CD4-positive, alpha-beta T cell treated with Interleukin-15 for 1 hour (primary cell): ENCODE data around the gene CRB1.
"Not testable (repeated sequence)": the region's sequence is repeated elsewhere in the genome, so short reads cannot be mapped to it uniquely, and the experiment has no call there.

Experiments used
- DNase-seq: peaks from one replicate; pipeline ENCODE4 v3.0.0-alpha.2; 2020

The CRB1 gene

GRCh38 chr1:197402189-197402588 lies 134.1 kb downstream of the CRB1 start:
- DNase-seq: no peak

DNA sequence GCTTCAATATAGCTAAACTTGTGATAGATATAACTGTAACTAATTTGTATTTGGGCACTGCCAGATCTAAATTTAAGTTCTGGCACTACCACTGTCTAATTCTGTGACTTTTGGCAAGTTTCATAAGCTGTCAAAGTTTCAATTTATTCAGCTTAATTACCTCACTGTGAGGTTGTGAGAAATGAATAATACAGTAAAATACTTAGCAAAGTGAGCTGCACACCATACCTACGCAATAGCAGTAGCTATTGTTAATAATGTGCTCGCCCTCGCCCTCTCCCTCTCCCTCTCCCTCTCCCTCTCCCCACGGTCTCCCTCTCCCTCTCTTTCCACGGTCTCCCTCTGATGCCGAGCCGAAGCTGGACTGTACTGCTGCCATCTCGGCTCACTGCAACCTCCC lies 136.7 kb downstream of the CRB1 start:
- DNase-seq: not testable (repeated sequence)

GRCh38 chr1:197405614-197406013 lies 137.6 kb downstream of the CRB1 start:
- DNase-seq: not testable (repeated sequence)

- DNase-seq: no peak
These were observed 145.5 kb downstream of the CRB1 start for GRCh38 chr1:197413564-197413963.

DNA sequence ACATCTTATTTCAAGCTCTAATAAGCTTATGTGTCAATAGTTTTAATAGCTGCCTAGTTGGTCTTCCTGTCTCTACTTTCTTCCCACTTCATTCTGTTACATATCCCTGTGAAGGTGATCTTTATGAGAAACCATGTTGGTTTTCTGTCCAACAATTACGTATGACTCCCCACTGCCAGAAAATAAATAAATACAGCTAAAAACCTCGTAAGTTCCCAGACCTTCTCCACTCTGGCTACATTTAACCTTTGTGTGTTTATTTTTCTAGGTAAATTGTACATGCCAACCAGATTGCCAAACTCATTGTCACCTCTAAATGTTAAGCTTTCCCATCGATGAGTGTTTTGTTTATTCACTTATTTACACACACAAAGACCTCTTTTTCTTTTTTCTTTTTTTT lies 147.2 kb downstream of the CRB1 start:
- no peak for DNase-seq

DNA sequence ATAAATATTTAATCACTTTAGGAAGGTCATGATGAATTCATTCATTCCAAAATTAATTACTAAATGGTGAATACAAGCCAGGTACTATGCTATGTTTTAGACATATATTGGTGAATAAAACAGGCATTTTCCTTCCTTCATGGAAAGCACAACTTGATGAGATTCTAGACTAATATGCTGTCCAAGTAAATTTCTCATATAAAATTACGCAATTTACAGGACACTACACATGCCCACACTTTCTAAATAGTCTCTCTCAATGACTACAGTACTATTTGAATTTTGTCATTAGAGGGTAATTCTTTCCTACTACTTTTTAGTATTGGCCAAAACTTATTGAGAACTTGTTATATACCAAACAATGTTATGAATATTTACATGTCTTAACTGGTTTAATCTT lies 150.6 kb downstream of the CRB1 start:
- no peak for DNase-seq

DNA sequence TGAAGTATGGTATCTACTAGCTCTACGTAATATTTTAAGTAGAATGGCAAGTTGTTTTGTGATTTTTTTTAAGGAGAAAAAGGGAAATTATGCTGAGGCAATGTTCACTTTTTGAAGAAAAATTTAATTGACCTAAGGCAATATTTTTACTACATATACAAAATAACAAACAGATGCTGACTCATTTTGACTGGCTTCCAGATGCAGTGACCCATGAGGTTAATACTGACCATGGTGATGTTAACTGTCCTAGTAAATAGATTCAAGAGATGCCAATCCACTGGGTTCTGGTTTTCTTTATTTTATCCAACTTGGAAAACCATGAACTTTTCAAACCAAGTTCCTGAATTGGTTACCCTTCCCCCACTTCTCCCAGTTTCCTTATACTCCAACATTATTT lies 154.9 kb downstream of the CRB1 start:
- DNase-seq: no peak

DNA sequence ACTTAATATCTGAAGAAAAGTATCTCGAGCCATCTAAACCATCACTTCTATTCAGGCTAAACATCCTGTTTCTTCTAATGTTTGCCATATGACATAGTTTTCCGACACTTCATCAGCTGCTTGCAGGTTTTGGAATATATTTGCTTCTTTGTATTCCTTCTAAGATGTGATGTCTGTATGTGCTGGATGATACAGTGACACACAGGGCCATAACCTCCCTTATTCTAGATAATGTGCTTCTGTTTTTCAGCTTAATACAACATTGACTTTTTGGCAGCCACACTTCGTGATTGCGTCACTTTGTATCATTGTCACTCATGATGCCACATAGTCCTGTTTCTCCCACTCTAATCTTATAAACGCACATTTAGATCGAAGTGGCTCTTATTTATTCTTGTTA lies 156.3 kb downstream of the CRB1 start:
- DNase-seq: no peak

- DNase-seq: no peak
These were observed 161.3 kb downstream of the CRB1 start for GRCh38 chr1:197429372-197429771.

- DNase-seq: no peak
These were observed 167.2 kb downstream of the CRB1 start for GRCh38 chr1:197435224-197435623.

DNA sequence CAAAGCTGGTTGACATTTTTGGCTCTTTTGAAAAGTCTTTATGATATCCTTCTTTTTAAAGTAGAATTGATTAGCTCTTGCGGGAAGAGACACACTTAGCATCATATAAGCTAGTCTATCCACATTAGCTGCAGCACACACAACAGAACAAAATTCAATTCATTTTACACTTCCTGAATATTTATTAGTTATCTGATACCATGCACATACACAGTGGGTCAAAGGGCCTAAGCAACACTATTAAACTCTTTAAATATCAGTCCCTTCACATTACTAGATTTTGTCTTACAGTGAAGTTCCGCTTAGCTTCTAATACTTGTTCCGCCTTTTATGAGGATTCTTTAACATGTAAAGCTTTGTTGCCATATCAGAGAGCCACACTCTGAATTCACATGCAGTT lies 169.5 kb downstream of the CRB1 start:
- DNase-seq: no peak

- no peak for DNase-seq
These were observed 170.1 kb downstream of the CRB1 start for GRCh38 chr1:197438010-197438790.

DNA sequence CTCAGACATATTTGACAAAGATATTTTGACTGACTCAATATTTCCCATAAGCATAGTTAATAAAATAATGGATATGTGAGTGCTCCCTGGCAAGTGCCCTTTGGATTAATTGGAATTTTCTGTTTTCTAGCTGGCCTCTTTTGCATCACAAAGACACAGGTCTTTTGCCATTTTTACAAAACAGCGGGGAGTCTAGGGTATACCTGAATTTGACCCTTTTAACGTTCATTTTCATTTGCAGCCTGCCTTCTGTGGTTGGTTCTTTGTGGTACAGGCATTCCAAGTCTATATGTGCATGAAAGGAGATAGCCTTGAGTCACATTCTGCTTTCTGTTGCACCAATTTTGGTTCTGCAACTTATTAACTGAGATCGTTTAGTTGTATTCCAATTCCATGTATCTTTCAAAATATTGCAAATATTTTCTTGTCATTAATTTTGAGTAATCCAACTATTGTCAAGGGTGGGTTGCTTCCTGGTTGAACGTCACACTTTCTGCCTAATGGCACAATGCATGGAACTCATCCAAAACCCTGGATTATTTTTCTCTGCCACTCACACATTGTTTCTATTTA lies 171.7 kb downstream of the CRB1 start:
- DNase-seq: no peak

DNA sequence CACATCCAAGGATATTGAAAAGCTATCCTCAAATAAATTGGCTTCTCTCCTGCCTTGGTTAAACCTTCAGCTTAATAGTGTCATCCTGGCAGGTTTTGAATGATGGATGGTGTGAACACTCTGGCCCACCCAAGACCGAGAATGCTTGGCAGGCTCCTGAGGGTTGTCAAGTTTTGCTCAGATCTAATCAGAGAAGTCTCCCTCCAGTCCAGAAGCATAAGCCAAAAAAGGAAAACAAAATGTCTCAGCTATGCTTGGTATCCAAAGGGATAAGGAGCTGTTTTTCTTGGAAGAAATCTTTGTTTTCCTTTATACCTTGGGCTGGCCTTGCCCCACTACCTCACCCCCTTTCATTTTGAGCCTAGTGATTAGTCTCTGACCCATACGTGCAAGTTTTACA lies 172.7 kb downstream of the CRB1 start:
- no peak for DNase-seq

DNA sequence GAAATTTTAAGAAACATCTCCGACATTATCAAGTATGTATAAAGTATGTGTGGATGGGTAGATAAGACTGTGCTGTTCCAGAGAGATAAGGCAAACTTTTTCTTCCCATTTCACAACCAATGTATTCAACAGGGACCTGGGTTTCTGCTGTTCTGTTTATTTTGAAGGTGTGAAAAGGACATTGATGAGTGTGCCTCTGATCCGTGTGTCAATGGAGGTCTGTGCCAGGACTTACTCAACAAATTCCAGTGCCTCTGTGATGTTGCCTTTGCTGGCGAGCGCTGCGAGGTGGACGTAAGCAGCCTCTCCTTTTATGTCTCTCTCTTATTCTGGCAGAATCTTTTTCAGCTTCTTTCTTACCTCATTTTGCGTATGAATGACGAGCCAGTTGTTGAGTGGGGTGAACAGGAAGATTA lies 174.0 kb downstream of the CRB1 start:
- no peak for DNase-seq

GRCh38 chr1:197444755-197445154 lies 176.7 kb downstream of the CRB1 start:
- DNase-seq: no peak

DNA sequence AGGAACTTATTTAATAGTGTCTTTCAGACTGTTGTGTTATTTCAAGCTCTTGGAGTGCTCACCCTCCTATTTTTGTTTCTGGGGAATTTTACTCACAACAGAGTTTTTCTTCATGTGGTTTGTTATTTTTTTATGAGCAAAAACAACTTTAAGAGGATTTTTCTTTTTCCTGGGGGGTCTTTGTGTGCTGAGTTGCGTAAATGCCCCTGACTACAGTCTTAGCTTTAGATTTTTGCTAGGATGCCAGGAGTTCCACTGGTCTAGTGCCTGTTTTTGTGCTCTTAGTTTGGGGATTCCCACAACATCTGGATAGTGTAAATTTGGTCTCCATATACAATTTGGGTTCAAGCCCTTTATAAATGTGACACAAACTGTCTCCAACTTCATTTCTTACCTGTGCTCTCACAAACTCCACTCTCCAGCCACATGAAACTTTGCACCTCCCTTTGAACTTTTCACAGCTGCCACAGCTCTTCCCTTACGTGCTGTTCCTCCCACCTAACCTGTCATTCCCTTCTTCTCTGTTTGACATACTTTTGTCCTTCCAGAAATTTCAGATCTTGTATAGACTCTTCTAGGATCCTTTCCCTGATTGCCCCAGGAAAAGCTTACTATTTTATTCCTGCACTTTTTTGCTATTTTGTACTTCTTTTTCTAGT lies 180.2 kb downstream of the CRB1 start:
- no peak for DNase-seq

GRCh38 chr1:197451381-197451780 lies 183.3 kb downstream of the CRB1 start:
- no peak for DNase-seq

- DNase-seq: no peak
These were observed 185.5 kb downstream of the CRB1 start for GRCh38 chr1:197453376-197454058.

GRCh38 chr1:197462539-197462938 lies 194.5 kb downstream of the CRB1 start:
- no peak for DNase-seq

- DNase-seq: no peak
These were observed 195.1 kb downstream of the CRB1 start for GRCh38 chr1:197463142-197463541.

- DNase-seq: no peak
These were observed 196.0 kb downstream of the CRB1 start for GRCh38 chr1:197464044-197464443.

GRCh38 chr1:197465528-197466327 lies 197.7 kb downstream of the CRB1 start:
- no peak for DNase-seq
